Pulmonary artery endothelial cell (primary cell): ENCODE measurements around the gene TRPM4. TPM values are rescaled to one million over a fixed set of nuclear protein-coding genes. Genes with fewer than 3 reads are reported as not detected.
"Not testable (repeated sequence)": the region's sequence is repeated elsewhere in the genome, so short reads cannot be mapped to it uniquely, and the experiment has no call there.

Experiments
- DNase-seq: peaks from one replicate; pipeline ENCODE4 v3.0.0-alpha.2; 2011; ENCODE audit warnings: low read depth, low spot score
- total RNA-seq: library from RNA; depleted of rRNA; stranded (reverse); fragments of >200 nt; gene quantifications from 2 replicates; pipeline ENCODE4 v1.2.3, GENCODE V29; 2014

The TRPM4 gene
- total RNA-seq: 9.8 and 14.4 TPM in 2 replicates

- no peak for DNase-seq
These were observed at the start of gene TRPM4 for GRCh38 chr19:49157445-49158224. Gene TRPM4 (plus strand): TSS chr19:49157792. CDS start chr19:49157867, 75 bp downstream.

- DNase-seq: no peak
These were observed 48.5 kb upstream of the TRPM4 start for GRCh38 chr19:49109051-49109450.

GRCh38 chr19:49109569-49110233 is 47.9 kb upstream of the TRPM4 start:
- no peak for DNase-seq

- no peak for DNase-seq
These were observed 47.0 kb upstream of the TRPM4 start for GRCh38 chr19:49110567-49110966.

- no peak for DNase-seq
These were observed 46.2 kb upstream of the TRPM4 start for GRCh38 chr19:49111218-49111998.

- no peak for DNase-seq
These were observed 43.6 kb upstream of the TRPM4 start, which contains the start of gene LIN7B for GRCh38 chr19:49113762-49114629. Gene LIN7B (plus strand): TSS chr19:49114370. CDS start chr19:49114405, 35 bp downstream.

- no peak for DNase-seq
These were observed 42.8 kb upstream of the TRPM4 start for GRCh38 chr19:49114630-49115363.

- DNase-seq: no peak
These were observed 41.0 kb upstream of the TRPM4 start for GRCh38 chr19:49116544-49116943.

GRCh38 chr19:49117677-49118564 is 39.7 kb upstream of the TRPM4 start:
- DNase-seq: no peak

GRCh38 chr19:49118565-49119410 is 38.8 kb upstream of the TRPM4 start, which contains the start of gene C19orf73:
Gene C19orf73 (minus strand): TSS chr19:49119143. CDS start chr19:49119022, 121 bp downstream.
- DNase-seq: peak; percentile 75

- no peak for DNase-seq
These were observed 37.9 kb upstream of the TRPM4 start, which contains the start of gene PPFIA3 for GRCh38 chr19:49119411-49120324. Gene PPFIA3 (plus strand): TSS chr19:49119544. CDS start chr19:49127874, 8,330 bp downstream.

- no peak for DNase-seq
These were observed 37.3 kb upstream of the TRPM4 start for GRCh38 chr19:49120325-49120683.

GRCh38 chr19:49120868-49121267 is 36.7 kb upstream of the TRPM4 start:
- no peak for DNase-seq

- not testable (repeated sequence) for DNase-seq
These were observed 35.8 kb upstream of the TRPM4 start for GRCh38 chr19:49121841-49122240.

GRCh38 chr19:49123285-49123684 is 34.3 kb upstream of the TRPM4 start:
- not testable (repeated sequence) for DNase-seq

- DNase-seq: no peak
These were observed 32.4 kb upstream of the TRPM4 start for GRCh38 chr19:49125025-49125731.
